ENCODE results near the gene UBE2S.
"Not testable (repeated sequence)": the region's sequence is repeated elsewhere in the genome, so short reads cannot be mapped to it uniquely, and the experiment has no call there.

Gene UBE2S

DNA sequence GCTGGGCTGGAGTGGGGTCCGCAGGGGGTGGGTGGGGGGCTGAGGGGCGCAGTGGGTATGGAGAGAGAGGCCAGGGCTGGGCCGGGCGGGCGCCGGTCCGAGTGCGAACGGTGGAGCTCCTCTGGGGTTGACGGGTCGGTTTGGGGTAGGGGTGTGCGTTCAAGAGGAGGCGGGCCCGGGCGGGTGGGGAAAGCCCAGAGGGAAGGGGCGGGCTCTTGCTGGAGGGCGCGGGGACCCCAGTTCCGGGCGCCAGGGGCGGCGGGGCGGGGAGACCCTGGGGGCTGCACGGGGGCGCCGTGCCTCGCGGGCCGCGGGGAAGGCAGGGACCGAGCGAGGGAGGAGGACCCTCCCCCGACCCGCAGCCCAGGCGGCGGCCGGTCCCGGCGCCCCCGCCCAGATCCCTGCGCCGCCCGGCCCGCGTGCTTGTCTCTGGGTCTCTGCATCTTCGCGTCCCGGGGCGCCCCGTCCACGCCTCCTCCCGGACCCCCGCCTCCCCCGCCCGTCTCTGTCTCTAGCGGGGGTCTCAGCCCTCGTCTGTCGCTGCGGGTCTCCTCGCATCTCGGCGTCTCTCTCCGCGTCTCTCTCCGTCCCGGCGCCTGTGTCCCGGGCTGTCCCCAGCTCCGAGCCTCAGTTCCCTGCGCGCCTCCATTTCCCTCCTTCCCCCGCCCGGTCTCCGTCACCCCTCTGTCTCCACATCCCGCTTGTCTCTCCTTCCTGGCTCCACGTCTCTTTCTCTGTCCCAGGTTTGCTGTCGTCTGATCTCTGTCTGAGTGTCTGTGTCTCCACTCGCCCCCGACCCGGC is 43.8 kb upstream of the UBE2S start:
- no peak overlapping the region for H3K27ac ChIP-seq
- no peak for TF ChIP-seq ZFX (IDR thresholded peaks at IDR 0.05)
- TF ChIP-seq, protein P1, sequence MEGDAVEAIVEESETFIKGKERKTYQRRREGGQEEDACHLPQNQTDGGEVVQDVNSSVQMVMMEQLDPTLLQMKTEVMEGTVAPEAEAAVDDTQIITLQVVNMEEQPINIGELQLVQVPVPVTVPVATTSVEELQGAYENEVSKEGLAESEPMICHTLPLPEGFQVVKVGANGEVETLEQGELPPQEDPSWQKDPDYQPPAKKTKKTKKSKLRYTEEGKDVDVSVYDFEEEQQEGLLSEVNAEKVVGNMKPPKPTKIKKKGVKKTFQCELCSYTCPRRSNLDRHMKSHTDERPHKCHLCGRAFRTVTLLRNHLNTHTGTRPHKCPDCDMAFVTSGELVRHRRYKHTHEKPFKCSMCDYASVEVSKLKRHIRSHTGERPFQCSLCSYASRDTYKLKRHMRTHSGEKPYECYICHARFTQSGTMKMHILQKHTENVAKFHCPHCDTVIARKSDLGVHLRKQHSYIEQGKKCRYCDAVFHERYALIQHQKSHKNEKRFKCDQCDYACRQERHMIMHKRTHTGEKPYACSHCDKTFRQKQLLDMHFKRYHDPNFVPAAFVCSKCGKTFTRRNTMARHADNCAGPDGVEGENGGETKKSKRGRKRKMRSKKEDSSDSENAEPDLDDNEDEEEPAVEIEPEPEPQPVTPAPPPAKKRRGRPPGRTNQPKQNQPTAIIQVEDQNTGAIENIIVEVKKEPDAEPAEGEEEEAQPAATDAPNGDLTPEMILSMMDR (conservative IDR thresholded peaks at IDR 0.05) = no peak

DNA sequence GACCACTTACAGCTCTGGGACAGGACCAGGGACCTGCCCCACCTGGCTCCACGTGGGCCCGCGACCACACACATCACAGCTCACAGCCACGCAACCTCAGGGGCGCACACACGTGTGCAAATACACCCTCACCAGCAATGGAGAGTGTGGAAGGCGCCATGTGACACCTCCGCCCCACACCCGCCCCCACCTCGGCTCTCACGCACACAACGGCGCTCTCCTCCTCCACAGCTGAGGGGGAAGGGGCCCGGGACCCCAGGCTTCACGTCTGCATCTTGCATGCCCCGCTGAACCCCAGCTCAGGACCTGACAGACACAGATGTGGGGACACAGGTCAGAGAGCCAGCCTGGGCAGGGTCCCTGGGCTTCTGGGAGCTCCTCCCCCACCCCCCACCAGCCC is 41.9 kb upstream of the UBE2S start:
- TF ChIP-seq, protein P1 (conservative IDR thresholded peaks at IDR 0.05) = no peak
- no peak for TF ChIP-seq ZFX (IDR thresholded peaks at IDR 0.05)
- H3K27ac ChIP-seq = no peak overlapping the region

DNA sequence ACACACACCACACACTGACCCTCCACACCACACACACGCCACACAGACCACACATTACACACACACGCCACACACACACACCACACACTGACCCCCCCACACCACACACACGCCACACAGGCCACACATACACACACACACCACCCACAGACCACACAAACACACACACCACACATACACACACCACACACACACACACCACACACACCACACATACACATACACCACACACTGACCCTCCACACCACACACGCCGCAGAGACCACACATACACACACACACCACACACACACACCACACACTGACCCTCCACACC is 40.5 kb upstream of the UBE2S start:
- not testable (repeated sequence) for H3K27ac ChIP-seq

DNA sequence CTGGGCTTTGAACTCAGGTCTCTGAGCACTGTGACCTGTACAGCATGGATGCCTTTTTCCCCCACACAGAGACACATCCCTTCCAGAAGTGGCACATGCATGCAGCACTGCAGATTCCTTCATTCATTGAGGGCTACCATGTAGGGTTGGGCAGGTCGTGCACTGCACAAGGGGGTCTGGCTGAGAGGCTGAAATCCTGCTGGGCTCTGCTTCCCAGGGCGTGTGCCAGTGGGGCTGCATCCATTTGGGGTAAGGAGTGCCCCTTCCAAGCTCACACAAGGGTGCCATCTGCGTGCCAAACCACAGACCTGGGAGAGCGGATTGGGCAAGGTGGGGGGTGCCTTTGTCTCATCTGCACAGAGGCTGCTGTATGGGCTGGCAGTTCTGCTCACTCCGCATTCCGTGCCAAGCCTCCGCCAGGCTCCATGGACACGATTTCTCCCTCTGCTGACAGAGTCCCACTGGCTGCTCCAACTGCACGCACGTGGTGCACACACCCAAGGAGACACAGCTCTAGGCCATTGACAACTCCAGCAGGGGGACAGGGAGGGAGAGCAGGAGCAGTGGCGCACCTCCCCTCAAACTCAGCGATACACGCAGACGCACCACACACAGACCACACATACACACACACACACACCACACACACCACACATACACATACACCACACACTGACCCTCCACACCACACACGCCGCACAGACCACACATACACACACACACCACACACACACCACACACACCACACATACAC is 40.0 kb upstream of the UBE2S start:
- H3K27ac ChIP-seq = no peak overlapping the region
- TF ChIP-seq ZFX (IDR thresholded peaks at IDR 0.05) = no peak
- TF ChIP-seq, protein P1 (conservative IDR thresholded peaks at IDR 0.05) = no peak

DNA sequence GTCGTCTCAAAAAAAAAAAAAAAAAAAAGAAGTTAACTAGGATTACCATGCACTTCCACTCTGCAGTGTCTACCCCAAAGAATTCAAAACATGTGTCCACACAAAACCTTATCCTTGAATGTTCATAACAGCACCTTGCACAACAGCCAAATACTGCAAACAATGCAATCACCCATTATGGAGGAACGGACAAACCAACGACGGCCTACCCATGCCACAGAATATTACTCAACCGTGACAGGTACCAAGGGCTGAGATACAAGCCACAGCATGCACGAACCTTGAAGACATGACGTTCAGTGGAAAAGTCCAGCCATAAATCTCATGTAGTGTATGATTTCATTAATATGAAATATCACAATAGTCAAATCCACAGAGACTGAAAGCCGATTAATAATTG is 38.5 kb upstream of the UBE2S start:
- TF ChIP-seq, protein P1 (conservative IDR thresholded peaks at IDR 0.05) = no peak
- TF ChIP-seq ZFX (IDR thresholded peaks at IDR 0.05) = peak; percentile 12; the same call in 1 of the 2 replicates
- H3K27ac ChIP-seq = no peak overlapping the region

DNA sequence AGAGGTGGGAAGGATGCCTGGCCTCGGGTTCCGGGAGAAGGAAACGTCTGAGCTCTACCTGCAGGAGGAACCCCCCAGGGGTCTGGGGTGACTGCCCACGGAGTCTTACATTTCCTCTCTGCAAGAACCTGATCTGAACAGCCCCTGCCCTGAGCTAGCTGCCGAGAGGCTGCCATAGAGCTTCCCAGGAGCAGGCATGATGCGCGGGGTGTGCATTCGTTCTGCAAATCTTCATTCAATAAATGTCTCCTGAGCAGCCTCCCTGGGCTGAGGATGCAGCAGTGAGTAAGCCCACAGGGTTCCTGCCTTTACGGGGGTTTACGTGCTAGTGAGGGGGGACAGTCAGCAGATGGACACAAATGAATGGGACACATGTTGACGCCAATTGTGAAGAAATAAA is 37.1 kb upstream of the UBE2S start:
- no peak overlapping the region for H3K27ac ChIP-seq
- TF ChIP-seq, protein P1 (conservative IDR thresholded peaks at IDR 0.05) = no peak
- TF ChIP-seq ZFX (IDR thresholded peaks at IDR 0.05) = no peak

DNA sequence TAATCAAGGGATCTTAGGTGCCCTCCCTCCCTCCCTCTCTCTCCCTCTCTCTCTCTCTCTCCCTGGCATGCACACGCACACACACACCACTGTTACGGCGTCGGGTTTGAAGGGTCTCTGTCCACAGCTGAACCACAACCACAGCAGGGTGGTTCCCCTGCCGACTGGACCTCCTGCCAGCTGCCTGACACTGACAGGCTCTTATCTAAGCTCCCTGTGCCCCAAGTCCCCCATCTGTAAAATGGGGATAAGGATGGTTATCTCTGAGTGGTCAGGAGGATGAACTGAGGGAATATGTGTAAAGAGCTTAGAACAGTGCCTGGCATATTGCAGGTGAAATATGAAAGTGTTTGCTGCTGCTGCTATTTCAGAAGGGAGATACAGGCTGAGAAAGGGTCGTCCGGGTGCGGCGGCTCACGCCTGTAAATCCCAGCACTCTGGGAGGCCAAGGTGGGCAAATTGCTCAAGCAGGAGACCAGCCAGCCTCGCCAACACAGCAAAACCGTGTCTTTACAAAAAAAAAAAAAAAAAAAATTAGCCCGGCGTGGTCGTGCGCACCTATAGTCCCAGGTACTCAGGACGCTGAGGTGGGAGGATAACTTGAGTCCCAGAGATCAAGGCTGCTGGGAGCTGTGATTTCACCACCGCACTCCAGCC is 36.4 kb upstream of the UBE2S start:
- TF ChIP-seq, protein P1 (conservative IDR thresholded peaks at IDR 0.05) = no peak
- TF ChIP-seq ZFX (IDR thresholded peaks at IDR 0.05) = no peak
- H3K27ac ChIP-seq = no peak overlapping the region

Data from C4-2B (cell line).